ENCODE data around the gene MBD4.
"Not testable (repeated sequence)": the region's sequence is repeated elsewhere in the genome, so short reads cannot be mapped to it uniquely, and the experiment has no call there.

MBD4 gene

GRCh38 chr3:129403450-129403849 is 36.3 kb downstream of the MBD4 start:
- DNase-seq: no peak

- no peak for DNase-seq
These were observed 37.1 kb downstream of the MBD4 start for GRCh38 chr3:129402616-129403015.

DNA sequence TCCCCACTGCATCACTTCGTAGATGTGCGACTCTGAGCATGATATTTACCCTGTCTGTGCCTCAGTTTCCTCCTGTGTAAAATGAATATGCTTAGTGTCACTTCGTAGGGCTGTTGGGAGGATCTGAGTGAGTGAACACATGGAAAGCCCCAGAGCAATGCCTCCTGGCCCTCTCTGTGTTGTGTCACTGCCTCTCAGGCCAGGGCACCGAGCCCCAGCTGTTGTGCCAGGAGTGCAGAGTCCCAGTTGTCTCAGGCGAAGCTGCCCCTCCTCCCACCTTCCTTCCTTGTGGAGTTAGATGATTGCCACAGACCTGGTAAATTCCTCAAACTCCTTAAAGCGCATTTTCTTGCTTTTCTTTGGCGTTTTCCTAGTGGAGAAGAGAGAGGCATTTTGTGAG is 37.5 kb downstream of the MBD4 start:
- no peak for DNase-seq

GRCh38 chr3:129399895-129400357 is 39.8 kb downstream of the MBD4 start:
- peak; percentile 28 for DNase-seq

DNA sequence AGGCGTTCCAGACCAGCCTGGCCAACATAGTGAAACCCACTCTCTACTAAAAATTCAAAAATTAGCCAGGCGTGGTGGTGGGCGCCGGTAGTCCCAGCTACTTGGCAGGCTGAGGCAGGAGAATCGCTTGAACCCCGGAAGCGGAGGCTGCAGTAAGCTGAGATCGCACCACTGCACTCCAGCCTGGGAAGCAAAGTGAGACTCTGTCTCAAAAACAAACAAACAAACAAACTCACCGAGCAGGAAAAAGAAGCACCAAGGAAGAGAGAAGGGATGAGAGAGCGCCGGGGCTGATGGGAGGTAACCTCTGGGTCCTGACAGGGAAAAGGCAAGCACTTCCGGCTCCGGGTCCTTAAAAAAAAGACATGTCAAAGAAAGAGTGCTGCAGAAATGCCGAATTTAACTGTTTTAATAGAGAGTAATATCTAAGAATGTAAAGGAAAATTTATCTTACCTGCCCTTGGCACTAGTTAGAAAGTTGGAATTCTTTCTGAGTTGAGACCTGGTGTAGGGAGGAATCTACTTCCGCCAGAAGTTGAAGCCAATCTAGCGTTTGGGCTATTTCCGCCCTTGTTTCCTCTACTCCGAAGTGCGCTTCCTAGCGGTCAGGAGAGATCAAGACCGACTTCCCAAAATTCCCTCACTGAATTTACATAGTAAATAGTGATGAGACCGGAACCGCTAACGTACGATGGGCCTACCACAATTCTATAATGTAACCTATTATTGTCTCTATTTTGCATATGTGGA is 40.4 kb downstream of the MBD4 start:
- peak; percentile 79 for DNase-seq

GRCh38 chr3:129398803-129399144 is 41.0 kb downstream of the MBD4 start:
- DNase-seq: no peak

DNA sequence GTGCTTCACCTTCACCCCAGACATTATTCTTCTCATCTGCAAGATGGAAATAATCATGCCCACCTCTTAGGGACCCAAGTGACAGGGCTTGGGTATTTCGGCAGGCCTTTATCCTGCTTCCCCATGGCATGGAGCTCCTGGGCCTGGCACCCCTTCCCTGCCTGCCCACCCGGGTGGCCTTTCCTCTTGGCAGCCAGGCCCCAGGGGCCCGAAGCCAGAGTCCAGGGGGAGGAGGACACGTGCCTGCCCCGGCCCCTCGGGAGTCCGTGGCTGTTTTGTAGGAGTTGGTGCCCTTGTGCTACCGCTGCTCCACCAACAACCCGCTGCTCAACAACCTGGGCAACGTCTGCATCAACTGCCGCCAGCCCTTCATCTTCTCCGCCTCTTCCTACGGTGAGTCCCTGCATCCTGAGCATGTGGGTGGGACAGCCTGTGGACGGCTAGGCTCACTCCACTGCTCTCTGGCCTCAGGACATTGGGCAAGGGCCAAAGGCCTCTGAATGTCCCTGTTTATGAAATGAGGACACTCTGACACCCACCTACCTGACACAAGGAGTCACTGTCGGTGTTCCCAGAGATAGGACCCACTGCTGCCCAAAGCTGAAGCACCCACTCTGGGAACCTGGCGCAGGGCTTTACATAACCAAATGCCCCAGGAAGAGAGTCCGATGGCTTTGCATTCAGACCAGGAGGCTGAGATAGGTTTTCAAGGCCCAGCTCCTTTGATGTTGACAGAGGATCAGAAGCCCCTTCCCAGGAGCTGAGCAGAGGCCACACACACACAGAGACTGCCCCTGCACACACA is 45.8 kb downstream of the MBD4 start:
- not testable (repeated sequence) for DNase-seq

DNA sequence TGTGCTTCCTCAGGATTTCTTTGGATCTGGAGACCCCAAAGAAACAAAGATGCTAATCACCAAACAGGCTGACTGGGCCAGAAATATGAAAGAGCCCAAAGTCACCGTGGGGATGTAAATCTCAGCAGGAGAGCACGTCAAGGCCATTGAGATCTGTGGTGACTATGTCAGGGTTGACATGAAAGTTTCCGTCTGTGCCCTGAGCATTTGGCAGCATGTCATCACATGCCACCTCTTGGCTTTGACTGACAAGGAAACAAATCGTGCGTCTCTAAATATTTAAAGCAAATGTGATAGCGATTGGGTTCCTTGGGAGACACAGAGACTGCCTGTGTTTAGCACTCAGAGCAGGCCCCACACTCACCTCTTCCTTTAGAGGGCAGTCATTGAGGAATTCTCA is 46.5 kb downstream of the MBD4 start:
- no peak for DNase-seq

- not testable (repeated sequence) for DNase-seq
These were observed 47.5 kb downstream of the MBD4 start for GRCh38 chr3:129392106-129392887.

DNA sequence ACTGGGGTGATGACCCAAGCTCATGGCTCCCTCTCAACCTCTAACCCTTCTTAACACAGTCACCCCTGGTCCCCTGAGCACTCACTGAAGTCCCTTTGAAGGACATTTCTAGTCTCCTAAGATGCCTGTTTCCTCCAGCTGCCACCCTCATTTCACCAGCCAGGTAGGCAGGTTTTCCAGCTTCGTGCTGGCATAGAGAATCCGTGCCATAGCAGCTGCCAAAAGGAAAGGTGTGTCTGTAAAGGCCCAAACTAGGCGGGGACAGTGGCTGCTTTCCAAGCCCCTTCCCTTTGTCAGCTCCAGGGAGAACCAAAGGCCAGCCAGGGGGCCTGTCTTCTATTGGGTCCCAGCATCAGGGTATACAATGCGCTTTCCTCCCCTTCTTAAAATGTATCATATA is 48.2 kb downstream of the MBD4 start:
- not testable (repeated sequence) for DNase-seq

GRCh38 chr3:129389572-129389937 is 50.2 kb downstream of the MBD4 start:
- DNase-seq: no peak

- DNase-seq: not testable (repeated sequence)
These were observed 50.8 kb downstream of the MBD4 start for GRCh38 chr3:129388791-129389571.

GRCh38 chr3:129387487-129387886 is 52.3 kb downstream of the MBD4 start:
- DNase-seq: no peak

DNA sequence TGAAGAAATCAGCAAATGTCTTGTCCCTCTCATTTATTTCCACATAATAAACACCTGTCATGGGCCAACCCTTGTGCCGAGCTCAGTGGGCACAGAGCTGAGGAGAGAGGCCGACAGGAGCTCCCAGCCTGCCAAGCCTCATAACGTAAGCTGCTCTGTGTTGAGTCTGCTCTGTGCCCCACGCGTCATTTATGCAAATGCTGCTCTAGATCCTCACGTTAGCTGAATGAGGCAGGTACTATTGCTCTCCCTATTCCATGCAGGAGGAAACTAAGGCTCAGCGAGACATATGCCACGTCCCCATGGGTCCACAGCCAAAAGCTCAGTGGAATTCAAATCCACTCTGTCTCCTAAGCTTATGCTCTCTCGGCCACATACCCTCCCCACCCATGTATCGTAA is 52.8 kb downstream of the MBD4 start:
- DNase-seq: no peak

GRCh38 chr3:129385507-129385906 is 54.2 kb downstream of the MBD4 start:
- DNase-seq: not testable (repeated sequence)

DNA sequence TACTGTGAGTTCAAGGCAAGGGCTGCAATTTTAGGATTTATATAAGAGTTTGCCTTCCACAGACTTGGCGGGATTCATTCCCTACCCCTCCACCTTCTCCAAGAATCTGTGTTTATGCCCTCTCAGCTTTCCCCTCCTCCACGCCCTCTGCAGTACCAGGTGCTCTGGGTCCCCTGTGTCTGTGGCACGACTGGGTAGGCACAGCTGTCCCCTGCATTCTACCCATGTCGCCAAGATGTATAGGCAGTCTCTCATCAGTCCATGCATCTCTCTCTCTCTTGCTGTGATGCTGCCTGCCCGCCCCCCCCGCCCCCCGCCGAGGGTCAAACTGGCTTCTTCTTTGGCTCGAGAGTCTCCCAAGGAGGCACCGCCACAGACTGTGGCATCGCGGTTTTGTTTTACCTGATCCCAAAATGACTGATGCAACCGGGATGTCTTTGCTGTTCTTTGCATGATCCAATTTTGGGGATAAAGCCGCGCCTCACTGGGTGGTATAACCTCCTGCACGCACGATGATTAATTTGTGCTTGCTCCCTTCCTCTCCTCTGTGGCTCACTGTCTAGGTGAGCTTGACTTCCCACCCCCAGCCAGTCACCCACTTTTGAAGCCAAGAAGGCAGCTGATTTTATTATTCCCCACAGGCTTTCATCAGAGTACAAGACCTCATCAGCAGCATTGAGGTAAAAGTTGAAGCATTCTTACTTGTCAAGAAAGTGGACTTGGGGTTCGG is 55.0 kb downstream of the MBD4 start:
- DNase-seq: no peak

GRCh38 chr3:129384103-129384502 is 55.6 kb downstream of the MBD4 start:
- not testable (repeated sequence) for DNase-seq

- peak; percentile 32 for DNase-seq
These were observed 56.4 kb downstream of the MBD4 start for GRCh38 chr3:129383292-129383860.

DNA sequence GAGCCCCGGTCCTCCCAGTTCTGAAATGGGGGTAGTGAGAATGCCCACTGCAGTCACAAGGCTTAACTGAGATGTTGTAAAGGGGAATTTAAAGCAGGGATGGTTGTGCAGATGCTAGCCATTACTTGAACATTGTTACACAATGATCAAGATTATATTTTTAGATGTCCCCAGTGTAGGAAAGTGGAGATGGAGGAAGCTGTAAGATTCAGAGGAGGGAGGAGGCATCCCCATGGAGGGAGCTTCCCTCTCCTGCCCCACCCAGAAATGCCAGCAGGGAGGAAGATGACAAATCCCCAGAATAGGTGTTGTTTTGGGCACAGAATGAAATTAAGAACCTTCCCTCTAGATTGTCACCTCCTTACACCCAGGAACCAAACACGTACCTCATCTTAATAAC is 57.4 kb downstream of the MBD4 start:
- DNase-seq: no peak

All from GF-D8 (cell line).